SIG-M5 treated with dmso at 0.1 percent for 504 hours (cell line): ENCODE results near the gene LHFPL2.

Source experiments
- DNase-seq: peaks from one replicate; lab custom pipeline; 2025; ENCODE audit not compliant: unreplicated experiment; lab: John Stamatoyannopoulos, UW

The LHFPL2 gene

GRCh38 chr5:78597068-78597973 lies 51.3 kb downstream of the LHFPL2 start:
- DNase-seq, result no peak

GRCh38 chr5:78595458-78595921 lies 53.1 kb downstream of the LHFPL2 start:
- DNase-seq, result no peak

GRCh38 chr5:78594610-78595457 lies 53.7 kb downstream of the LHFPL2 start:
- peak; percentile 83 for DNase-seq

GRCh38 chr5:78594021-78594420 lies 54.6 kb downstream of the LHFPL2 start:
- peak; percentile 86 for DNase-seq

GRCh38 chr5:78593465-78593864 lies 55.1 kb downstream of the LHFPL2 start:
- DNase-seq, result no peak

- DNase-seq, result peak; percentile 17
Observed at GRCh38 chr5:78592735-78593386, 55.7 kb downstream of the LHFPL2 start.

GRCh38 chr5:78591972-78592700 lies 56.4 kb downstream of the LHFPL2 start:
- peak; percentile 78 for DNase-seq

- DNase-seq, result peak; percentile 12
Observed at GRCh38 chr5:78591138-78591612, 57.4 kb downstream of the LHFPL2 start.

- DNase-seq, result no peak
Observed at GRCh38 chr5:78589923-78590322, 58.6 kb downstream of the LHFPL2 start.

GRCh38 chr5:78588507-78588906 lies 60.1 kb downstream of the LHFPL2 start:
- DNase-seq, result no peak

GRCh38 chr5:78587775-78588291 lies 60.7 kb downstream of the LHFPL2 start:
- DNase-seq, result peak; percentile 70

- DNase-seq, result no peak
Observed at GRCh38 chr5:78587081-78587774, 61.3 kb downstream of the LHFPL2 start.

- DNase-seq, result peak; percentile 89
Observed at GRCh38 chr5:78586251-78586650, 62.3 kb downstream of the LHFPL2 start.

GRCh38 chr5:78578015-78578414 lies 70.6 kb downstream of the LHFPL2 start:
- DNase-seq, result no peak

- no peak for DNase-seq
Observed at GRCh38 chr5:78577071-78577807, 71.3 kb downstream of the LHFPL2 start.

- DNase-seq, result no peak
Observed at GRCh38 chr5:78576376-78576775, 72.2 kb downstream of the LHFPL2 start.

- no peak for DNase-seq
Observed at GRCh38 chr5:78574731-78575161, 73.8 kb downstream of the LHFPL2 start.

GRCh38 chr5:78574131-78574673 lies 74.4 kb downstream of the LHFPL2 start:
- DNase-seq, result peak; percentile 45

- DNase-seq, result peak; percentile 66
Observed at GRCh38 chr5:78573318-78573717, 75.3 kb downstream of the LHFPL2 start.
